Naive B cell (primary cell): ENCODE results near the gene PEAR1. TPM values are rescaled to one million over a fixed set of nuclear protein-coding genes. Genes with fewer than 3 reads are reported as not detected.

Source experiments
- ATAC-seq, 2 donors: fragments of 150-1000 bp; cut with Tn5 transposase; 2 replicates each; pipeline ENCODE4 v1.10.0; 2021; ENCODE audit warnings: low read depth in 2 of 2, mild to moderate bottlenecking in 2 of 2, moderate library complexity in 2 of 2
- DNase-seq: peaks from one replicate; pipeline ENCODE4 v3.0.0; 2022
- H3K27ac Mint-ChIP-seq, 6 donors: one replicate each; pipeline ENCODE4 v1.8.0; 2020 to 2022; ENCODE audit warnings: mild to moderate bottlenecking in 6 of 6, mixed read lengths in 6 of 6, moderate library complexity in 5 of 6, inconsistent platforms in 2 of 6
- H3K27me3 Mint-ChIP-seq, 3 donors: one replicate each; pipeline ENCODE4 v1.8.0; 2021 to 2022; ENCODE audit warnings: mixed read lengths in 3 of 3, mild to moderate bottlenecking in 1 of 3
- H3K36me3 Mint-ChIP-seq, 2 donors: one replicate each; pipeline ENCODE4 v1.8.0; 2020 to 2022; ENCODE audit warnings: mixed read lengths in 2 of 2, inconsistent platforms in 1 of 2, mild to moderate bottlenecking in 1 of 2
- H3K4me1 Mint-ChIP-seq, 3 donors: one replicate each; pipeline ENCODE4 v1.8.0; 2020 to 2022; ENCODE audit warnings: mixed read lengths in 3 of 3, inconsistent platforms in 1 of 3, mild to moderate bottlenecking in 1 of 3, moderate library complexity in 1 of 3
- H3K4me3 Mint-ChIP-seq, 8 donors: one replicate each; pipeline ENCODE4 v1.8.0; 2020 to 2022; ENCODE audit warnings: mild to moderate bottlenecking in 8 of 8, mixed read lengths in 8 of 8, moderate library complexity in 8 of 8, inconsistent platforms in 2 of 8
- H3K9me3 Mint-ChIP-seq, 7 donors: one replicate each; pipeline ENCODE4 v1.8.0; 2020 to 2022; ENCODE audit warnings: mixed read lengths in 7 of 7, mild to moderate bottlenecking in 5 of 7, inconsistent platforms in 2 of 7, moderate library complexity in 1 of 7
- polyA plus RNA-seq, 6 donors: library from polyadenylated mRNA; unstranded; fragments of 300-500 nt; fragmentation: Illumina TruSeq; gene quantifications; one replicate each; pipeline ENCODE4 v1.2.3, GENCODE V29; 2021; ENCODE audit warnings: low read depth in 6 of 6

The PEAR1 gene
- polyA plus RNA-seq, 6 donors from 2014 or later: 0.11 to 0.85 (median 0.27) TPM; not detected in 3

- H3K36me3 Mint-ChIP-seq: peaks cover 0 to 8% of the 10 kb centered on the region in 2 donors
- DNase-seq: peak; percentile 57
- H3K27me3 Mint-ChIP-seq: peaks cover 56 to 92% (median 79%) of the 10 kb centered on the region in 3 donors
Observed at GRCh38 chr1:156892190-156893047, 1.1 kb upstream of the PEAR1 start.

GRCh38 chr1:156894001-156894400 is 483 bp downstream of the PEAR1 start:
- ATAC-seq (no peak), DNase-seq (no peak)
- Mint-ChIP-seq H3K27ac (peak overlapping the region in 2 of 6 donors; percentile 29 to 58), H3K4me3 (peak overlapping the region in 4 of 8 donors; percentile 12 to 56 (median 30)), H3K36me3 (peaks cover 0 to 1% of the 10 kb centered on the region in 2 donors), H3K4me1 (peaks cover 9 to 20% (median 14%) of the 10 kb centered on the region in 3 donors), H3K27me3 (peaks cover 58 to 92% (median 78%) of the 10 kb centered on the region in 3 donors), H3K9me3 (no peaks in the 10 kb centered on the region)

More at GRCh38 chr1:156892190-156893047, 1.1 kb upstream of the PEAR1 start:
- Mint-ChIP-seq H3K4me1 (peaks cover 4 to 20% (median 14%) of the 10 kb centered on the region in 3 donors), H3K27ac (peak overlapping the region in 1 of 6 donors; percentile 21), H3K9me3 (no peaks in the 10 kb centered on the region), H3K4me3 (peak overlapping the region; percentile 30 to 79 (median 68))
- peak; percentile 91 to 92 for ATAC-seq

- ATAC-seq (no peak), DNase-seq (no peak)
- peaks cover 9 to 20% (median 14%) of the 10 kb centered on the region in 3 donors for H3K4me1 Mint-ChIP-seq
- H3K9me3 Mint-ChIP-seq: no peaks in the 10 kb centered on the region
- H3K4me3 Mint-ChIP-seq: peak overlapping the region in 1 of 8 donors; percentile 53
- peak overlapping the region in 1 of 6 donors; percentile 18 for H3K27ac Mint-ChIP-seq
- H3K27me3 Mint-ChIP-seq: peaks cover 57 to 90% (median 75%) of the 10 kb centered on the region in 3 donors
- no peaks in the 10 kb centered on the region for H3K36me3 Mint-ChIP-seq
Observed at GRCh38 chr1:156894711-156895454, 1.4 kb downstream of the PEAR1 start.

- H3K27ac Mint-ChIP-seq: peak overlapping the region in 1 of 6 donors; percentile 73
- peaks cover 52 to 90% (median 69%) of the 10 kb centered on the region in 3 donors for H3K27me3 Mint-ChIP-seq
- peaks cover 5 to 20% (median 9%) of the 10 kb centered on the region in 3 donors for H3K4me1 Mint-ChIP-seq
- H3K36me3 Mint-ChIP-seq: no peaks in the 10 kb centered on the region
- peak overlapping the region in 1 of 8 donors; percentile 10 for H3K4me3 Mint-ChIP-seq
- DNase-seq (no peak), ATAC-seq (no peak)
- H3K9me3 Mint-ChIP-seq: no peaks in the 10 kb centered on the region
Observed at GRCh38 chr1:156895455-156895812, 1.9 kb downstream of the PEAR1 start.

GRCh38 chr1:156895927-156896326 is 2.4 kb downstream of the PEAR1 start:
- H3K27ac Mint-ChIP-seq: no peak overlapping the region

GRCh38 chr1:156896490-156897033 is 3.0 kb downstream of the PEAR1 start:
- Mint-ChIP-seq H3K27ac (no peak overlapping the region), H3K36me3 (no peaks in the 10 kb centered on the region), H3K4me3 (no peak overlapping the region), H3K4me1 (peaks cover 5 to 20% (median 8%) of the 10 kb centered on the region in 3 donors), H3K9me3 (no peaks in the 10 kb centered on the region), H3K27me3 (peaks cover 40 to 88% (median 64%) of the 10 kb centered on the region in 3 donors)
- no peak for ATAC-seq
- no peak for DNase-seq

More at GRCh38 chr1:156895927-156896326, 2.4 kb downstream of the PEAR1 start:
- Mint-ChIP-seq H3K36me3 (no peaks in the 10 kb centered on the region), H3K4me1 (peaks cover 5 to 20% (median 8%) of the 10 kb centered on the region in 3 donors), H3K4me3 (no peak overlapping the region), H3K9me3 (no peaks in the 10 kb centered on the region), H3K27me3 (peaks cover 47 to 88% (median 64%) of the 10 kb centered on the region in 3 donors)
- no peak for DNase-seq
- ATAC-seq: no peak

- Mint-ChIP-seq H3K4me1 (peaks cover 2 to 13% (median 5%) of the 10 kb centered on the region in 3 donors), H3K27me3 (peaks cover 33 to 88% (median 67%) of the 10 kb centered on the region in 3 donors), H3K9me3 (no peaks in the 10 kb centered on the region), H3K27ac (no peak overlapping the region), H3K36me3 (no peaks in the 10 kb centered on the region), H3K4me3 (no peak overlapping the region)
- no peak for DNase-seq
- ATAC-seq: no peak
Observed at GRCh38 chr1:156897078-156897825, 3.7 kb downstream of the PEAR1 start.

- Mint-ChIP-seq H3K9me3 (no peaks in the 10 kb centered on the region), H3K4me1 (peaks cover 0 to 5% (median 5%) of the 10 kb centered on the region in 3 donors), H3K36me3 (no peaks in the 10 kb centered on the region), H3K27me3 (peaks cover 27 to 83% (median 72%) of the 10 kb centered on the region in 3 donors), H3K27ac (peak overlapping the region in 1 of 6 donors; percentile 74), H3K4me3 (peak overlapping the region in 1 of 8 donors; percentile 53)
- DNase-seq (no peak), ATAC-seq (no peak)
Observed at GRCh38 chr1:156898161-156898566, 4.6 kb downstream of the PEAR1 start.

- Mint-ChIP-seq H3K4me1 (peaks cover 0 to 5% (median 2%) of the 10 kb centered on the region in 3 donors), H3K36me3 (no peaks in the 10 kb centered on the region), H3K27me3 (peaks cover 27 to 78% (median 76%) of the 10 kb centered on the region in 3 donors), H3K9me3 (no peaks in the 10 kb centered on the region), H3K4me3 (no peak overlapping the region), H3K27ac (peak overlapping the region in 1 of 6 donors; percentile 39)
- DNase-seq (no peak), ATAC-seq (no peak)
Observed at GRCh38 chr1:156898971-156899664, 5.6 kb downstream of the PEAR1 start.

GRCh38 chr1:156899956-156900718 is 6.6 kb downstream of the PEAR1 start:
- no peak overlapping the region for H3K27ac Mint-ChIP-seq
- H3K4me3 Mint-ChIP-seq: no peak overlapping the region
- no peaks in the 10 kb centered on the region for H3K9me3 Mint-ChIP-seq
- H3K36me3 Mint-ChIP-seq: no peaks in the 10 kb centered on the region
- H3K27me3 Mint-ChIP-seq: peaks cover 20 to 70% (median 67%) of the 10 kb centered on the region in 3 donors
- DNase-seq: no peak
- H3K4me1 Mint-ChIP-seq: peaks cover 0 to 5% (median 0%) of the 10 kb centered on the region in 3 donors
- ATAC-seq: no peak

GRCh38 chr1:156900896-156901589 is 7.5 kb downstream of the PEAR1 start:
- Mint-ChIP-seq H3K4me1 (peaks cover 0 to 5% (median 0%) of the 10 kb centered on the region in 3 donors), H3K9me3 (no peaks in the 10 kb centered on the region), H3K27me3 (peaks cover 14 to 70% (median 67%) of the 10 kb centered on the region in 3 donors), H3K27ac (peak overlapping the region in 1 of 6 donors; percentile 28), H3K4me3 (no peak overlapping the region), H3K36me3 (no peaks in the 10 kb centered on the region)
- DNase-seq (no peak), ATAC-seq (no peak)
